ENCODE results near the gene MFAP5. TPM values are rescaled to one million over a fixed set of nuclear protein-coding genes. Genes with fewer than 3 reads are reported as not detected.

Gene MFAP5
- total RNA-seq (ENCODE audit: low replicate concordance), result 220 and 259 TPM in 2 replicates

- peak; percentile 98 for DNase-seq (ENCODE audit: low read depth)
- no peak for TF ChIP-seq CTCF (IDR thresholded peaks at IDR 0.05; ENCODE audit: insufficient read depth, low read length)
- peak within 1 kb of the TSS; percentile 82 for H3K4me3 ChIP-seq (ENCODE audit: low read depth, low read length)
Measured at GRCh38 chr12:8662593-8662992, at the start of gene MFAP5. Gene MFAP5, minus strand, starts transcription at chr12:8662826. Its CDS starts 722 bp downstream, at chr12:8662104.

- peak overlapping the region; percentile 49 for H3K4me3 ChIP-seq (ENCODE audit: low read depth, low read length)
- no peak for TF ChIP-seq CTCF (IDR thresholded peaks at IDR 0.05; ENCODE audit: insufficient read depth, low read length)
- DNase-seq (ENCODE audit: low read depth), result peak; percentile 27
Measured at GRCh38 chr12:8709124-8709830, 46.7 kb upstream of the MFAP5 start.

- TF ChIP-seq CTCF (IDR thresholded peaks at IDR 0.05; ENCODE audit: insufficient read depth, low read length), result no peak
- DNase-seq (ENCODE audit: low read depth), result no peak
- no peak overlapping the region for H3K4me3 ChIP-seq (ENCODE audit: low read depth, low read length)
Measured at GRCh38 chr12:8702159-8702558, 39.5 kb upstream of the MFAP5 start.

GRCh38 chr12:8701046-8701660 is 38.5 kb upstream of the MFAP5 start:
- peak; percentile 9 for DNase-seq (ENCODE audit: low read depth)
- H3K4me3 ChIP-seq (ENCODE audit: low read depth, low read length), result no peak overlapping the region
- TF ChIP-seq CTCF (IDR thresholded peaks at IDR 0.05; ENCODE audit: insufficient read depth, low read length), result no peak

- no peak for DNase-seq (ENCODE audit: low read depth)
- peak overlapping the region; percentile 10 for H3K4me3 ChIP-seq (ENCODE audit: low read depth, low read length)
- no peak for TF ChIP-seq CTCF (IDR thresholded peaks at IDR 0.05; ENCODE audit: insufficient read depth, low read length)
Measured at GRCh38 chr12:8699714-8700113, 37.1 kb upstream of the MFAP5 start.

GRCh38 chr12:8698879-8699278 is 36.3 kb upstream of the MFAP5 start:
- peak; percentile 45 for DNase-seq (ENCODE audit: low read depth)
- TF ChIP-seq CTCF (IDR thresholded peaks at IDR 0.05; ENCODE audit: insufficient read depth, low read length), result no peak
- peak overlapping the region; percentile 87 for H3K4me3 ChIP-seq (ENCODE audit: low read depth, low read length)

Data from fibroblast of the aortic adventitia (primary cell).